ENCODE measurements around the gene MRPS2.

The MRPS2 gene

GRCh38 chr9:135514342-135515082, 14.0 kb downstream of the MRPS2 start:
- TF ChIP-seq CTCF (IDR thresholded peaks at IDR 0.05; ENCODE audit: low read depth, low read length) = no peak
- DNase-seq (ENCODE audit: extremely low read depth, low read depth) = no peak

GRCh38 chr9:135515083-135515951, 14.8 kb downstream of the MRPS2 start:
- no peak for DNase-seq (ENCODE audit: extremely low read depth, low read depth)
- TF ChIP-seq CTCF (IDR thresholded peaks at IDR 0.05; ENCODE audit: low read depth, low read length) = no peak

GRCh38 chr9:135516132-135516860, 15.8 kb downstream of the MRPS2 start:
- no peak for DNase-seq (ENCODE audit: extremely low read depth, low read depth)
- no peak for TF ChIP-seq CTCF (IDR thresholded peaks at IDR 0.05; ENCODE audit: low read depth, low read length)

GRCh38 chr9:135517407-135517822, 16.9 kb downstream of the MRPS2 start:
- no peak for TF ChIP-seq CTCF (IDR thresholded peaks at IDR 0.05; ENCODE audit: low read depth, low read length)
- no peak for DNase-seq (ENCODE audit: extremely low read depth, low read depth)

GRCh38 chr9:135519179-135519971, 18.9 kb downstream of the MRPS2 start:
- no peak for DNase-seq (ENCODE audit: extremely low read depth, low read depth)
- TF ChIP-seq CTCF (IDR thresholded peaks at IDR 0.05; ENCODE audit: low read depth, low read length) = no peak

- no peak for DNase-seq (ENCODE audit: extremely low read depth, low read depth)
Measured at GRCh38 chr9:135520916-135521607, 20.6 kb downstream of the MRPS2 start, which contains the start of gene LCN1. LCN1 (plus strand) TSS chr9:135521440; CDS start chr9:135521498, 58 bp downstream.

More at GRCh38 chr9:135520916-135521607, 20.6 kb downstream of the MRPS2 start, which contains the start of gene LCN1:
- TF ChIP-seq CTCF (IDR thresholded peaks at IDR 0.05; ENCODE audit: low read depth, low read length) = no peak

All from AG09319 (cell line).